ENCODE measurements around the gene METTL2B. TPM values are rescaled to one million over a fixed set of nuclear protein-coding genes. Genes with fewer than 3 reads are reported as not detected.
"Not testable (repeated sequence)": the region's sequence is repeated elsewhere in the genome, so short reads cannot be mapped to it uniquely, and the experiment has no call there.

The METTL2B gene, protein sequence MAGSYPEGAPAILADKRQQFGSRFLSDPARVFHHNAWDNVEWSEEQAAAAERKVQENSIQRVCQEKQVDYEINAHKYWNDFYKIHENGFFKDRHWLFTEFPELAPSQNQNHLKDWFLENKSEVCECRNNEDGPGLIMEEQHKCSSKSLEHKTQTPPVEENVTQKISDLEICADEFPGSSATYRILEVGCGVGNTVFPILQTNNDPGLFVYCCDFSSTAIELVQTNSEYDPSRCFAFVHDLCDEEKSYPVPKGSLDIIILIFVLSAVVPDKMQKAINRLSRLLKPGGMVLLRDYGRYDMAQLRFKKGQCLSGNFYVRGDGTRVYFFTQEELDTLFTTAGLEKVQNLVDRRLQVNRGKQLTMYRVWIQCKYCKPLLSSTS
- total RNA-seq = 32.7 and 35.7 TPM in 2 replicates

DNA sequence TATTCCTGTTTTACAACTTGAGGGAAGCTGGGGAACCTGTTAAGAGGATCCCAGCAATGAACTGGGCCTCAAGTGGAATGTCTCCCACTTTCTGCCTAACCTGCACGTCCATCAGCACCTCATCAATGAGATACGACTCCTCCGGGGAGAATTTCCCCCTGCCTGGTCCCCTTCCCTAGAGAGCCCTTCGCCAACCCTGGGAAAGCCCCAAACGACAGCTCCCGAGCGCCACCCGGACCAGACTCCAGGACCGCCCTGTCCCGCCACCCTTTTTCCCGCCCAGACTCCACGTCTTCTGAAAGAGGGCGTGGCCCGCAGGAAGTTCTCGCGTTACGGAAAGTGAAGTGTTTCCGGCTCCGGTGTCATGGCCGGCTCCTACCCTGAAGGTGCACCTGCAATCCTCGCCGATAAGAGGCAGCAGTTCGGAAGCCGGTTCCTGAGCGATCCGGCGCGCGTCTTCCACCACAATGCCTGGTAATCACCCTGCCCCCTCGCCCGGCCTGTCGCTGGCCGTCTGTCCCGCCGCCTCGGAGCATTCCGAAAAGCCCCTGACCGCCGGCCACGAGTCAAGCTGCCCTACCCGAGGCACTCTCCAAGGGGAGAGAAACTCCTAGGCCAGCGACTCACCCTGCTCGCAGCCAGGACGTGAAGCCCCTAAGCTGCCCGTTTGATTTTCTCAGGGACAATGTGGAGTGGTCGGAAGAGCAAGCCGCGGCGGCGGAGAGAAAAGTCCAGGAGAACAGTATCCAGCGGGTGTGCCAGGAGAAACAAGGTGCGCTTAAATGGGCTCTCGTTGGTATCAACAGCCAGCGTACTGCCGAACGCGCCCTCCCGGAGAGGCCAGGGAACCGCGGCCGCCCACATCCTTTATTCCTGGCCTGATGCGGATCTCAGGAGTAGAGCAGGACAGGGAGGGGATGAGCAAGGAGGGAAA lies at the start of gene METTL2B:
Gene METTL2B (plus strand): TSS at position 347 of the 934 bp plus-strand sequence. CDS start 18 bp downstream, at position 365.
- Mint-ChIP-seq H3K27ac (peak within 1 kb of the TSS; percentile 93), H3K4me1 (peaks cover 21% of the 10 kb centered on the region), H3K4me3 (peak within 1 kb of the TSS; percentile 98), H3K36me3 (ENCODE audit: low read depth) (peaks cover 28% of the 10 kb centered on the region)
- CTCF ChIA-PET = interaction anchor here (0.9 kb wide), 1 partner anchor 15 kb away, joined by 3 read pairs; no protein-coding TSS in a partner anchor
- POLR2A ChIA-PET = interaction anchor here (1.4 to 1.7 kb wide), 2 partner anchors 21 to 386 kb away, joined by 3 to 5 read pairs; partner anchors contain the start of genes ATP6V1F and HILPDA
- DNase-seq (peak; percentile 74), ATAC-seq (ENCODE audit: low read depth) (peak; percentile 93)
- intact Hi-C loops (cut with micrococcal nuclease) = loop anchor here (1.0 to 10.0 kb wide), 6 partner anchors 21 to 738 kb away; partner anchors contain the start of genes ATP6V1F, HILPDA, RBM28 and TNPO3
- H3K9me3 Mint-ChIP-seq, H3K27me3 Mint-ChIP-seq: not testable (repeated sequence)

DNA sequence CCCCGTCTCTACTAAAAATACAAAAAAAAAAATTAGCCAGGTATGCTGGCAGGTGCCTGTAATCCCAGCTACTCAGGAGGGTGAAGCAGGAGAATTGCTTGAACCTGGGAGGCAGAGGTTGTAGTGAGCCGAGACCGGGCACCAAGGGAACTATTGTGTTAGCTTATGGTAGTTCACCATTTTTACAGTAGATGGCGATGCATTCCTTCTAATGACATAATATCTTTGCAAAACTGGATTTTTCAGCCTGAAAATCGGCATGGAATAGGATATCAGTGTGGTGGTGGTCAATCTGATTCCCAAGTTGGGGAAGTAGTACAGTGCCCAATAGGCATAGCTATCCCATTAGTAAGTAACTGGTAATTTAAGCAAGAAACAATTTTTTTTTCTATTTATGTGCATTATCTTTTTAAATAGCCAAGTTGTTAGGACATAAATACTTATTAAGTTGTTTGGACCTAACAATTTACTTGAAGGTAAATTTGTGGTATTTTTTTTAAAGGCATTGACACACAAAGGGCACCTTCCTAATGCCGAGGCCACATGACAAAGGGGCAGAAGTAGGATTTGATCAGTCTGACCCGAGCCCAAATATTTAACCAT lies 49.2 kb upstream of the METTL2B start:
- Mint-ChIP-seq H3K4me3 (no peak overlapping the region), H3K27me3 (peaks cover 5% of the 10 kb centered on the region), H3K9me3 (no peaks in the 10 kb centered on the region), H3K36me3 (ENCODE audit: low read depth) (no peaks in the 10 kb centered on the region), H3K27ac (no peak overlapping the region), H3K4me1 (no peaks in the 10 kb centered on the region)
- ATAC-seq (ENCODE audit: low read depth) (peak; percentile 78), DNase-seq (no peak)
- TF ChIP-seq, protein P1, sequence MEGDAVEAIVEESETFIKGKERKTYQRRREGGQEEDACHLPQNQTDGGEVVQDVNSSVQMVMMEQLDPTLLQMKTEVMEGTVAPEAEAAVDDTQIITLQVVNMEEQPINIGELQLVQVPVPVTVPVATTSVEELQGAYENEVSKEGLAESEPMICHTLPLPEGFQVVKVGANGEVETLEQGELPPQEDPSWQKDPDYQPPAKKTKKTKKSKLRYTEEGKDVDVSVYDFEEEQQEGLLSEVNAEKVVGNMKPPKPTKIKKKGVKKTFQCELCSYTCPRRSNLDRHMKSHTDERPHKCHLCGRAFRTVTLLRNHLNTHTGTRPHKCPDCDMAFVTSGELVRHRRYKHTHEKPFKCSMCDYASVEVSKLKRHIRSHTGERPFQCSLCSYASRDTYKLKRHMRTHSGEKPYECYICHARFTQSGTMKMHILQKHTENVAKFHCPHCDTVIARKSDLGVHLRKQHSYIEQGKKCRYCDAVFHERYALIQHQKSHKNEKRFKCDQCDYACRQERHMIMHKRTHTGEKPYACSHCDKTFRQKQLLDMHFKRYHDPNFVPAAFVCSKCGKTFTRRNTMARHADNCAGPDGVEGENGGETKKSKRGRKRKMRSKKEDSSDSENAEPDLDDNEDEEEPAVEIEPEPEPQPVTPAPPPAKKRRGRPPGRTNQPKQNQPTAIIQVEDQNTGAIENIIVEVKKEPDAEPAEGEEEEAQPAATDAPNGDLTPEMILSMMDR (IDR thresholded peaks at IDR 0.05) = peak; percentile 70
- CTCF ChIA-PET = interaction anchor here (0.7 to 14.5 kb wide), 19 partner anchors 10 to 313 kb away, joined by 3 to 442 read pairs (median 7); partner anchors contain the start of genes HILPDA, IMPDH1 and RBM28
- POLR2A ChIA-PET = interaction anchor here (0.6 to 2.6 kb wide), 6 partner anchors 9 to 34 kb away, joined by 3 to 21 read pairs (median 5); partner anchors contain the start of gene HILPDA
- intact Hi-C loops (cut with micrococcal nuclease) = loop anchor here (1.0 kb wide), 4 partner anchors 18 to 456 kb away; partner anchors contain the start of genes HILPDA and IMPDH1

DNA sequence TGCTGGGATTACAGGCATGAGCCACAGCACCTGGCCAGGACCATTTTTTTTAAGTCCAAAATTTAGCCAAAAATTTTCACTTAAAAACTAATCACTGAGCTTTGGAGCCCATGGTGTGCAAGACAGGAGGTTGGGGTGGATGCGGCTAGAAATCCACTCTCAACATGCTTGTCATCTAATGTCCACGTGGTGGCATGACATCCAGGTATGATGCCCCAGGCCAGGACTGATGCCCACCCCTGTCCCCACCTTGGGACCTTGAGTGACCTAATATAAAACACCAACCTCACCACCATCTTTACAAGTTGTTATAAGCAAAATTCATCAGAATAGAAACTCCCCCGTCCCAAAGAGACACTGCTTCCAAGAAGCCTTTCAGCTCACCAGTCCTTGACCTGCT lies 46.3 kb upstream of the METTL2B start:
- intact Hi-C loops (cut with micrococcal nuclease) = no loop called here
- no peaks in the 10 kb centered on the region for H3K4me1 Mint-ChIP-seq
- peaks cover 5% of the 10 kb centered on the region for H3K27me3 Mint-ChIP-seq
- ChIA-PET POLR2A (interaction anchor here (1.0 kb wide), 1 partner anchor 25 kb away, joined by 3 read pairs; the partner anchor contains the start of gene HILPDA), CTCF (interaction anchor here (11.8 to 14.5 kb wide), 2 partner anchors 25 to 31 kb away, joined by 121 to 442 read pairs; partner anchors contain the start of gene HILPDA)
- no peak overlapping the region for H3K27ac Mint-ChIP-seq
- no peak for ATAC-seq (ENCODE audit: low read depth)
- H3K36me3 Mint-ChIP-seq (ENCODE audit: low read depth) = no peaks in the 10 kb centered on the region
- no peaks in the 10 kb centered on the region for H3K9me3 Mint-ChIP-seq
- no peak overlapping the region for H3K4me3 Mint-ChIP-seq
- TF ChIP-seq, protein P1 (IDR thresholded peaks at IDR 0.05) = no peak
- DNase-seq = no peak

DNA sequence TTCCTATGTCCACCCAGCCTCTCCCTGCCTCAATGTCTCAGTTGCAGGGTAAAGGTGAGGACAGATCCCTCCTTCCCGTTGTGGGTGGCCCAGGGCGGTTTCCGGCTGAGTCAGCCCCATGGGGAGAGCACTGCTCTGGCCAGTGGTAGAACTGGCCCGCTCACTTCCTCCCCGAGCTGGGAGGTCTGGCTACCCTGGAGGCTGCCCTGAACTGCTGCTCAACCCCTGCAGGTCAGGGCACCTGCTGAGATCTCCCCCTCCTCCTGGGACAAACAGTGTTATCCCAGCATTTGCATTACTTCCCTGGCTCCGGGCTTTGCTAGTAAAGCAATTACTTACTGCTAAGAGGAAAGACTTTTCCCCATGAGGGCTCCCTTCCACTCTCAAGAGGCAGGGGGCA lies 45.3 kb upstream of the METTL2B start:
- intact Hi-C loops (cut with micrococcal nuclease) = no loop called here
- Mint-ChIP-seq H3K4me1 (peaks cover 4% of the 10 kb centered on the region), H3K4me3 (no peak overlapping the region), H3K9me3 (no peaks in the 10 kb centered on the region), H3K27ac (no peak overlapping the region), H3K36me3 (ENCODE audit: low read depth) (no peaks in the 10 kb centered on the region), H3K27me3 (peaks cover 5% of the 10 kb centered on the region)
- POLR2A ChIA-PET = no interaction called here
- CTCF ChIA-PET = interaction anchor here (11.8 to 14.5 kb wide), 2 partner anchors 24 to 30 kb away, joined by 121 to 442 read pairs; partner anchors contain the start of gene HILPDA
- ATAC-seq (ENCODE audit: low read depth) (no peak), DNase-seq (no peak)
- TF ChIP-seq, protein P1 (IDR thresholded peaks at IDR 0.05) = no peak

DNA sequence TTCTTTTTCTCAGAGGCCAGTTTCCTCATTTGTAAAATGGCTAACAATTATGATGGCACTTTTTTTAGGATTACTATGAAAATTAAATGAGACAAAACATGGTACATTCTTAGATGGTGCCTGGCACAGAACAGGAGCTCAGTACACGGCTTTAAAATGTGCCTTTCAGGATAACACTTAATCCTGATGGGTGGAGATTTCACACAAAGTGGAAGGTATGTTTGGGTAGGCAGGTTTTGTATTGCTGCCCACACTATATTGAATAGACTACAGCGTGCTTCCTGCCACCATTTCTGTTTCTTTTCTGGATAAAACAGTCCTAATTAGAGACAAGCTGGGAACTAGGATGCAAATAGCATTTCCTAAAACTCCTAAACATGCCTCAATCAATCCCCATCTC lies 44.8 kb upstream of the METTL2B start:
- intact Hi-C loops (cut with micrococcal nuclease) = no loop called here
- ChIA-PET CTCF (interaction anchor here (11.8 to 14.5 kb wide), 2 partner anchors 23 to 29 kb away, joined by 121 to 442 read pairs; partner anchors contain the start of gene HILPDA), POLR2A (interaction anchor here (1.9 kb wide), 1 partner anchor 24 kb away, joined by 12 read pairs; the partner anchor contains the start of gene HILPDA)
- Mint-ChIP-seq H3K9me3 (no peaks in the 10 kb centered on the region), H3K27me3 (peaks cover 5% of the 10 kb centered on the region), H3K4me3 (no peak overlapping the region), H3K27ac (no peak overlapping the region), H3K4me1 (peaks cover 4% of the 10 kb centered on the region), H3K36me3 (ENCODE audit: low read depth) (no peaks in the 10 kb centered on the region)
- DNase-seq = no peak
- ATAC-seq (ENCODE audit: low read depth) = no peak
- TF ChIP-seq, protein P1 (IDR thresholded peaks at IDR 0.05) = no peak
